Ectodermal cell (in vitro differentiated cells): ENCODE results near the gene DNM1.

Experiments
- H3K27ac ChIP-seq: 2 replicates; pipeline ENCODE4 v1.7.0; 2013; ENCODE audit warnings: mild to moderate bottlenecking, low read depth, low read length; ENCODE audit not compliant: insufficient read depth, poor library complexity, severe bottlenecking
- H3K27me3 ChIP-seq: 2 replicates; pipeline ENCODE4 v1.7.0; 2013; ENCODE audit warnings: mild to moderate bottlenecking, low read length; ENCODE audit not compliant: insufficient read depth, control insufficient read depth, poor library complexity, severe bottlenecking
- H3K36me3 ChIP-seq: one replicate; pipeline ENCODE4 v1.7.0; 2013; ENCODE audit warnings: low read length; ENCODE audit not compliant: control insufficient read depth, insufficient read depth
- H3K4me1 ChIP-seq: one replicate; pipeline ENCODE4 v1.7.0; 2013; ENCODE audit warnings: low read length; ENCODE audit not compliant: control insufficient read depth, insufficient read depth
- H3K4me3 ChIP-seq: 2 replicates; pipeline ENCODE4 v1.7.0; 2013; ENCODE audit warnings: low read depth, low read length, control low read depth; ENCODE audit not compliant: insufficient read depth
- H3K9me3 ChIP-seq: 2 replicates; pipeline ENCODE4 v1.7.0; 2013; ENCODE audit warnings: mild to moderate bottlenecking, low read length, moderate library complexity; ENCODE audit not compliant: control insufficient read depth
- WGBS, 2 experiments: methylation state at CpG; one replicate each; pipeline ENCODE4 v1.1.7; 2013; ENCODE audit warnings: missing lambda C conversion rate in 2 of 2; 5-methylcytosine and 5-hydroxymethylcytosine counted together

DNM1 gene

GRCh38 chr9:128260340-128260739 lies 57.2 kb downstream of the DNM1 start:
- Histone ChIP-seq H3K9me3 (no peaks in the 10 kb centered on the region), H3K4me3 (no peak overlapping the region), H3K27me3 (no peaks in the 10 kb centered on the region), H3K27ac (no peak overlapping the region), H3K36me3 (peaks cover 28% of the 10 kb centered on the region), H3K4me1 (no peaks in the 10 kb centered on the region)
- 96% methylated on average over 17 of the region's 17 CpGs for WGBS, 2 experiments

GRCh38 chr9:128262687-128263086 lies 59.5 kb downstream of the DNM1 start:
- Histone ChIP-seq H3K36me3 (peaks cover 25% of the 10 kb centered on the region), H3K9me3 (no peaks in the 10 kb centered on the region), H3K27ac (no peak overlapping the region), H3K4me3 (no peak overlapping the region), H3K27me3 (no peaks in the 10 kb centered on the region), H3K4me1 (no peaks in the 10 kb centered on the region)
- WGBS, 2 experiments, result 94 to 95% methylated on average over 4 of the region's 4 CpGs

GRCh38 chr9:128265348-128265847 lies 62.2 kb downstream of the DNM1 start:
- H3K36me3 ChIP-seq, result peaks cover 20% of the 10 kb centered on the region
- WGBS, 2 experiments, result 95 to 96% methylated on average over 10 of the region's 10 CpGs

GRCh38 chr9:128266868-128267590 lies 63.9 kb downstream of the DNM1 start:
- H3K9me3 ChIP-seq, result no peaks in the 10 kb centered on the region
- no peak overlapping the region for H3K27ac ChIP-seq
- no peak overlapping the region for H3K4me3 ChIP-seq
- H3K4me1 ChIP-seq, result no peaks in the 10 kb centered on the region
- H3K36me3 ChIP-seq, result peaks cover 17% of the 10 kb centered on the region
- no peaks in the 10 kb centered on the region for H3K27me3 ChIP-seq
- 94 to 96% methylated on average over 15 of the region's 15 CpGs for WGBS, 2 experiments

More at GRCh38 chr9:128265348-128265847, 62.2 kb downstream of the DNM1 start:
- Histone ChIP-seq H3K4me1 (no peaks in the 10 kb centered on the region), H3K4me3 (no peak overlapping the region), H3K27me3 (no peaks in the 10 kb centered on the region), H3K9me3 (no peaks in the 10 kb centered on the region), H3K27ac (no peak overlapping the region)

DNA sequence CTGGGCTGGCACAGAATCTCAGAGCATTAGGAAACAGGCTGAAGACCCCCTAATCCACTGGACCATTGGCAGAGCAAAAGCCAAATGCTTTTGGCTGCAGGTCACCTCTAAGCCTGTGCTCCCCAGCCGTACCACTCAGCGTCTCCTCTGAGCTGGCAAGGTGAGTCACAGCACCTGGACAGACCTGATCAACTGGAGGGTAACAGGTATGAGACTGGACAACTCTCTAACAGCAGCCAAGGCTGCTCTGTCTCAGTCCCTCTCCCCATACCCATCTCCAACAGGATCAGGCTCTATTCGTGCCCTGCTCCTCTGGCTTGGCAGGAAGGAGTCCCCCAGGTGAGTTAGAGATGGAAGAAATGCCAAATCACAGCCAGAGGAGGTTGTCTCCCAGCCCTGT lies 67.9 kb downstream of the DNM1 start:
- Histone ChIP-seq H3K9me3 (no peaks in the 10 kb centered on the region), H3K36me3 (peaks cover 13% of the 10 kb centered on the region), H3K4me1 (peaks cover 4% of the 10 kb centered on the region), H3K27ac (no peak overlapping the region), H3K27me3 (no peaks in the 10 kb centered on the region), H3K4me3 (no peak overlapping the region)
- WGBS, 2 experiments, result 90 to 91% methylated on average over 3 of the region's 3 CpGs

DNA sequence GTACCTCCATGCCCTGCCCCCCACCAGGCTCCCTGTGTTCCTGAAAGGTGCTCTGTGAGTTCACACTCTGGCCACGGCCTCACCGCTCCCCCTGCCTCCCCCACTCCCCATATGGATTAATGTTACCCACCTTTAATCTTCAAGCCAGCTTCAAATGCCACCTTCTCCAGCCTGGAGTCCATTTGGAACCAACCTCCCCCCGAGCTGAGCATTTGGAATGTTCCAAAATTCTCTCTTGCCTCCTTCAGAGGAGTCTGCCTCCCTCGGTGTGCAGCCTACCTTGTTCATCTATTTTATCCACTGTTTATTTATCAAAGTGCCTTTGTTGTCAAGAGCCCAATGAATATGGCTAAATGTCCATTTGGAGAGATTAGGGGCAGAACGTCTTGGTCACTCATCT lies 68.3 kb downstream of the DNM1 start:
- Histone ChIP-seq H3K27ac (no peak overlapping the region), H3K36me3 (peaks cover 13% of the 10 kb centered on the region), H3K9me3 (no peaks in the 10 kb centered on the region), H3K27me3 (no peaks in the 10 kb centered on the region), H3K4me3 (no peak overlapping the region), H3K4me1 (peaks cover 4% of the 10 kb centered on the region)
- 94 to 96% methylated on average over 5 of the region's 5 CpGs for WGBS, 2 experiments

DNA sequence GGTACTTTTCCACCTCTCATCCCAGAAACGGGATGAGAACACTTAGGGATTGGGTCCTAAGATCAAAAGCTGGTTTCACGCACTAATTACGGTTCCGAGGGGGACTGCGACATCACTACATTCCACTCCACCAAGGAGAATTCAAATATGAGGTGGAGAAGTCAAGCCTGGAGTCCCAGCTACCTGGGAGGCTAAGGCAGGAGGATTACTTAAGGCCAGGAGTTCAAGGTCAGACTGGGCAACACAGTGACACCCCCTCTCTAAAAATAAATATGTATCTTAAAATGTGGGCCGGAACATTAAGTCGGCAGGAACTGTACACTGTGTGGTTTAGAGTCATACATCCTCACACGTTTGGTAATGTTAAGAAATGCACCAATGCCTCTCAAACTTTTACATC lies 71.1 kb downstream of the DNM1 start:
- 93 to 96% methylated on average over 8 of the region's 8 CpGs for WGBS, 2 experiments
- H3K36me3 ChIP-seq, result peaks cover 13% of the 10 kb centered on the region
- peaks cover 7% of the 10 kb centered on the region for H3K4me1 ChIP-seq
- H3K27ac ChIP-seq, result no peak overlapping the region
- no peak overlapping the region for H3K4me3 ChIP-seq
- H3K9me3 ChIP-seq, result no peaks in the 10 kb centered on the region
- no peaks in the 10 kb centered on the region for H3K27me3 ChIP-seq

DNA sequence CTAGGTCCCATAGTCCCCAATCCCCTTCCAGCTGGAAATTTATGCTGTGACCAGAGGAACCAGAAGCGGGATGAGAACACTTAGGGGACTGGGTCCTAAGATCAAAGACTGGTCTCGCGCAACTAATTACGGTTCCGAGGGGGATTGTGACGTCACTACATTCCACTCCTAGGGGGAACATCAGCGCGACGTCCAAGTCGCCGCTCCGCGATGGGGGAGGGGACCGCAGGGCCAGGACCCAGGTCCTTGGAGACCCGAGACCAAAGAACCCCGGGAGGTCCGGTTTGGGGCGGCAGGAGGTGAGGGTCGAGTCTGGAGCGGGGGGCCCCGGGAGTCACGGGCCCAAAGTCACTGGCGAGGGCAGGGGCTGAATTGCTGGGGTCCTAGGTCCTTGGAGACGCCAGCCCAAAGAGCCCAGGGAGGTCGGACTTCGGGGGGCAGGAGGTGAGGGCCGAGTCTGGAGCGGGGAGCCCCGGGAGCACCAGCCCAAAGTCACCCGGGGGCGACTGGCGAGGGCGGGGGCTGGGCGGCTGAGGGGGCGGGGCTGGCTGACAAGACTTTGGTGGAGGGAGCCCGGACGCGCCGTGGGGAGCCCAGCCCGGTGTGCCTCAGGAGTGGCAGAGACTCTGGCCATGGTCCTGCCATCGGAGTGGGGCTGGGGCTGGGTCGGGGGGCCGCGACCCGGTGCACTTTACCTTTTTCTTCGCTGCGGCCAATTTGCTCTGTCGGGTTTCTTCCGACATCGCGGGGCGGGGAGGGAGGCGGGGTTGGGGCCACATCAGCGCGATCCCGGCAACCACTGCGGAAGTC lies 72.2 kb downstream of the DNM1 start, which contains the start of gene GOLGA2:
Gene GOLGA2, minus strand, starts transcription at position 810 of the 810 bp plus-strand sequence. Its CDS starts 31 bp downstream, at position 779.
- H3K4me3 ChIP-seq, result peak within 1 kb of the TSS; percentile 81
- H3K27me3 ChIP-seq, result no peaks in the 10 kb centered on the region
- peak within 1 kb of the TSS; percentile 70 for H3K27ac ChIP-seq
- H3K36me3 ChIP-seq, result peaks cover 13% of the 10 kb centered on the region
- WGBS, 2 experiments, result 0 to 1% methylated on average over 57 of the region's 57 CpGs
- peaks cover 7% of the 10 kb centered on the region for H3K4me1 ChIP-seq
- H3K9me3 ChIP-seq, result no peaks in the 10 kb centered on the region

- Histone ChIP-seq H3K4me1 (peaks cover 7% of the 10 kb centered on the region), H3K27ac (peak within 1 kb of the TSS; percentile 70), H3K36me3 (peaks cover 13% of the 10 kb centered on the region), H3K4me3 (peak within 1 kb of the TSS; percentile 81), H3K9me3 (no peaks in the 10 kb centered on the region), H3K27me3 (no peaks in the 10 kb centered on the region)
- WGBS, 2 experiments, result 0% methylated on average over 38 of the region's 38 CpGs
Observed at GRCh38 chr9:128276008-128276573, 72.9 kb downstream of the DNM1 start, which contains the start of gene SWI5. SWI5 (plus strand) TSS chr9:128276276.
